Pancreas (tissue), 10 donors: ENCODE results near the gene CASZ1. TPM values are rescaled to one million over a fixed set of nuclear protein-coding genes. Genes with fewer than 3 reads are reported as not detected.

ENCODE experiments used
- ATAC-seq, 4 donors: fragments of 200-7000 bp; cut with Tn5 transposase; one replicate each; pipeline versions ENCODE4 v1.8.0 to v1.9.1; 2020; ENCODE audit warnings: mild to moderate bottlenecking in 4 of 4, moderate library complexity in 4 of 4
- DNase-seq, 6 donors: peaks; one replicate each; pipeline ENCODE4 v3.0.0-alpha.2; 2020
- FAIRE-seq: peaks from 2 replicates; lab custom pipeline; 2012; peaks lifted over from hg19 to GRCh38; lab: Jason Lieb, UNC
- H3K27ac ChIP-seq, 4 donors: fragments of 200-600 bp; sonication (generic); 1 replicate in 3 of 4; 2 replicates in 1 of 4; pipeline versions ENCODE4 v1.5.0 to v1.8.0; 2020
- H3K27me3 ChIP-seq, 4 donors: fragments of 200-600 bp; one replicate each; pipeline ENCODE4 v1.8.0; 2021
- H3K36me3 ChIP-seq, 3 donors: fragments of 200-600 bp; sonication (generic) in 1 of 3; one replicate each; pipeline versions ENCODE4 v1.5.0 to v1.8.0; 2020 to 2021
- H3K4me1 ChIP-seq, 3 donors: fragments of 200-600 bp; one replicate each; pipeline ENCODE4 v1.8.0; 2021
- H3K4me3 ChIP-seq, 4 donors: fragments of 200-600 bp; sonication (generic) in 2 of 4; one replicate each; pipeline versions ENCODE4 v1.5.0 to v1.8.0; 2020 to 2021
- H3K9me3 ChIP-seq, 4 donors: fragments of 200-600 bp; one replicate each; pipeline ENCODE4 v1.8.0; 2021
- CTCF ChIP-seq, 4 donors: fragments of 200-600 bp; sonication (generic) in 3 of 4; IDR thresholded peaks; one replicate each; pipeline versions ENCODE4 v1.5.0 to v1.8.0; 2021; ENCODE audit warnings: antibody characterized with exemption in 4 of 4
- WGBS, 2 donors: extraction: QIAGEN DNeasy Blood & Tissue Kit; methylation state at CpG; one replicate each; pipeline ENCODE4 v1.1.7; 2013; 5-methylcytosine and 5-hydroxymethylcytosine counted together
- intact Hi-C, 3 donors: fragments of 100-400 bp; cut with DNase I; formaldehyde crosslinking; loops; one replicate each; pipeline versions ENCODE4 v1.11.1 to v1.14.2; 2022
- polyA plus RNA-seq, 2 donors: library from polyadenylated mRNA; stranded (reverse); fragments of 200-250 nt; gene quantifications; one replicate each; pipeline ENCODE4 v1.2.3, GENCODE V29; 2013
- total RNA-seq, 6 donors: library from RNA; stranded (reverse); fragmentation: NEBNext Ultra II Directional in 4 of 6; extraction: Animal tissue kit (Norgen Biotek cat#: 25700) in 4 of 6; gene quantifications; one replicate each; pipeline versions ENCODE4 v1.2.1 to v1.2.4, GENCODE V29; 2021 to 2023
- donor health status: healthy with polysubstance abuse.
- donor health status: DM: no; HTN: no; CAD: no; lungs with moderate emphysema.
- donor health status: DM: no; HTN: no; CAD: no.
- donor health status: control.
- donor health status: control.
- donor health status: Bipolar disorder and iron deficiency.
- donor health status: DM: yes; HTN: yes; CAD: no.
- donor health status: DM: no; HTN: no; CAD: no.
- donor health status: DM: no; HTN: no; CAD: no.
- donor health status: DM: yes; HTN: yes; CAD: no.

The CASZ1 gene
- total and polyA plus RNA-seq, 8 donors: 6.7 to 18.9 (median 13.8) TPM

GRCh38 chr1:10667861-10668761, 128.3 kb downstream of the CASZ1 start:
- ATAC-seq: no peak
- no peak for DNase-seq
- no peak for FAIRE-seq
- Histone ChIP-seq H3K36me3 (no peaks in the 10 kb centered on the region), H3K4me1 (peaks cover 0 to 15% (median 0%) of the 10 kb centered on the region in 3 donors), H3K27me3 (no peaks in the 10 kb centered on the region), H3K27ac (peak overlapping the region in 1 of 4 donors; percentile 2), H3K9me3 (no peaks in the 10 kb centered on the region), H3K4me3 (no peak overlapping the region)
- no peak for TF ChIP-seq CTCF (IDR thresholded peaks at IDR 0.05)
- 78 to 82% methylated on average over 37 to 40 of the region's 40 CpGs for WGBS, 2 donors
- intact Hi-C loops: no loop called here

- H3K27ac ChIP-seq: peak overlapping the region in 2 of 4 donors; percentile 13 to 24
- FAIRE-seq: no peak
- peaks cover 0 to 15% (median 0%) of the 10 kb centered on the region in 3 donors for H3K4me1 ChIP-seq
- ATAC-seq: peak; percentile 52 to 73 (median 66)
- intact Hi-C loops: no loop called here
- no peak overlapping the region for H3K4me3 ChIP-seq
- WGBS, 2 donors: 76 to 79% methylated on average over 33 to 36 of the region's 36 CpGs
- H3K27me3 ChIP-seq: no peaks in the 10 kb centered on the region
- no peak for TF ChIP-seq CTCF (IDR thresholded peaks at IDR 0.05)
- no peaks in the 10 kb centered on the region for H3K36me3 ChIP-seq
- DNase-seq: peak in 5 of 6 donors; percentile 56 to 80 (median 65)
- H3K9me3 ChIP-seq: no peaks in the 10 kb centered on the region
These were observed 130.3 kb downstream of the CASZ1 start for GRCh38 chr1:10665930-10666850.

GRCh38 chr1:10665226-10665625, 131.2 kb downstream of the CASZ1 start:
- intact Hi-C loops: no loop called here
- H3K36me3 ChIP-seq: no peaks in the 10 kb centered on the region
- H3K4me3 ChIP-seq: no peak overlapping the region
- peaks cover 0 to 15% (median 0%) of the 10 kb centered on the region in 3 donors for H3K4me1 ChIP-seq
- H3K9me3 ChIP-seq: no peaks in the 10 kb centered on the region
- FAIRE-seq (no peak), ATAC-seq (no peak), DNase-seq (no peak)
- 96 to 97% methylated on average over 31 of the region's 31 CpGs for WGBS, 2 donors
- no peak for TF ChIP-seq CTCF (IDR thresholded peaks at IDR 0.05)
- no peaks in the 10 kb centered on the region for H3K27me3 ChIP-seq
- H3K27ac ChIP-seq: no peak overlapping the region

- peak in 3 of 4 donors; percentile 36 to 50 (median 49) for ATAC-seq
- WGBS, 2 donors: 57 to 58% methylated on average over 14 to 15 of the region's 15 CpGs
- no peak for TF ChIP-seq CTCF (IDR thresholded peaks at IDR 0.05)
- no peak for DNase-seq
- Histone ChIP-seq H3K4me1 (peaks cover 0 to 15% (median 0%) of the 10 kb centered on the region in 3 donors), H3K4me3 (no peak overlapping the region), H3K27ac (peak overlapping the region in 1 of 4 donors; percentile 44), H3K9me3 (no peaks in the 10 kb centered on the region), H3K36me3 (peaks cover 0 to 6% (median 0%) of the 10 kb centered on the region in 3 donors), H3K27me3 (no peaks in the 10 kb centered on the region)
- no peak for FAIRE-seq
- intact Hi-C loops: no loop called here
These were observed 132.2 kb downstream of the CASZ1 start for GRCh38 chr1:10664251-10664650.
